Fibroblast of skin of left biceps (primary cell): ENCODE data around the gene NBPF20.
"Not testable (repeated sequence)": the region's sequence is repeated elsewhere in the genome, so short reads cannot be mapped to it uniquely, and the experiment has no call there.

Experiments used
- DNase-seq, 2 experiments: peaks; one replicate each; pipeline ENCODE4 v3.0.0-alpha.2; 2013; ENCODE audit warnings: low read depth in 2 of 2

NBPF20 gene

GRCh38 chr1:145430830-145431229 lies 5.4 kb upstream of the NBPF20 start:
- not testable (repeated sequence) for DNase-seq

GRCh38 chr1:145429329-145429728 lies 3.9 kb upstream of the NBPF20 start:
- DNase-seq, result not testable (repeated sequence)

GRCh38 chr1:145424612-145425435 lies 579 bp downstream of the NBPF20 start:
- not testable (repeated sequence) for DNase-seq

GRCh38 chr1:145415149-145415548 lies 10.3 kb downstream of the NBPF20 start:
- DNase-seq, result not testable (repeated sequence)

- DNase-seq, result not testable (repeated sequence)
Measured at GRCh38 chr1:145407266-145407665, 18.1 kb downstream of the NBPF20 start.

GRCh38 chr1:145404949-145405348 lies 20.5 kb downstream of the NBPF20 start:
- not testable (repeated sequence) for DNase-seq

GRCh38 chr1:145400701-145401100 lies 24.7 kb downstream of the NBPF20 start:
- DNase-seq, result not testable (repeated sequence)
